T1000 (cell line): Measurements from ENCODE around the gene SOBP.

ENCODE experiments used
- DNase-seq: peaks from one replicate; lab custom pipeline; 2025; ENCODE audit warnings: mixed read lengths; lab: John Stamatoyannopoulos, UW

Gene SOBP

DNA sequence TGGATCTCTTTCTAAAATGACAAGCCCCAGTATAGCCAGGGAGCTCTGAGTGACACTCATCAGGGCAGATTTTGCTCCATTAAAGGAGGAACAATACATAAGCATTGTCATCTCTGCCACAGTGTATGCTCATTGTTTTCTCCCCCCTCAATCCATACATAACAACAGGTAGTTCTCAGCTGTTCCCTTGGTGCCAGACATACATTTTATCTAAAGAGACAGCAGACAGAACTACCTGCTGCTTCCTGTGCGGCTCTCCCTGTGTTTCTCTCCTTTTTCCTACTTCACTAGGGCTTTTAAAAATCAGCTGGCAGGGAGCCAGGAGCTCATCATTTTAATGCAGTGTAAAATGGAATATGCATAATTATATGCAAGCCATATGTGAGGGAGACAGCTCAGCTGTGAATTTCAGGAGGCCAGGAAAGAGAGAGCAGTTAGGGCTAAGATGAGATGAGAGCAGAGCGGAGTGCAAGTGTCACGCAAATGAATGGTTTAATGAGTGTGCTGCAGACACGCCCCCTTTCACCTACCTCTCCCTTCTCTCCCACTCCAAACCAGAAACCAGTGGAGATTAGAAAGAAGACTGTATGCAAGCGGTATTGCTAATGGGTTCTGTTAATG is 96.0 kb downstream of the SOBP start:
- no peak for DNase-seq

DNA sequence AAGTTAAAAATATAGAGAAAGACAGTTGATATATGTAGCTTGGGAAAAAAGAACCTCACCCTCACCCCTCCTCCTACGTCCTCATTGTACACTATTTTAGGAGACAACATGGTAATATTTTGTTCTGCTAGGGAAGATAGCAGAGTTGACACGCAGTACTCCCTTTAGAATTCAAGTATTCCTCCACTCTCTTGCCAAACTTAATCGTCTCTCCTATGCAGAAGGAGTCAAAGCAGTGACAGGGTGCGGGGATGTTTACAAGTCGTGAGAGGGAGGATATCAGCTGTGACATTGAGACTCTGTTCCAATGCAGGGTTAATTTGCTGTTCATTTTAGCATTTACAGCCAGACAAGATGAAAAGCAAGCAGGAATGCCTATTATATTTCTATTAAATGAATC is 97.5 kb downstream of the SOBP start:
- no peak for DNase-seq

DNA sequence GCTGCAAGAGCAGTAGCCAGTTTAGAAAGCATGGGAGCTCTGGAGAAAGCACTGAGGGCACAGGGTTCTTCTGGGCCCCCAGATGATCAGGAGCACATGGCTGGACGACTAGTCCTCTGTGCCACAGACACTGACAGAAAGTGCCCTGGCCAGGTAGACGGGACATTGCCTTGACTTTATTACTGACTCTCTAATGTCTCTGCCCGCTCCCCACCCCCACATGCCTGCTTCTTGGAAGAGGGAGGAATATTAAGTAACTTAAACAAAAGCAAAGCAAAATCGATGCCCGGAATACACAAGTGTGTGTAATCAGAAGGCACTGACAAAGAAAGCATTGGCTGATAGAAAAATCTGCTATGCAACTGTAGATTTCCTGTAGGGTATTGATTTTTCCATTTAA is 99.3 kb downstream of the SOBP start:
- DNase-seq, result no peak

DNA sequence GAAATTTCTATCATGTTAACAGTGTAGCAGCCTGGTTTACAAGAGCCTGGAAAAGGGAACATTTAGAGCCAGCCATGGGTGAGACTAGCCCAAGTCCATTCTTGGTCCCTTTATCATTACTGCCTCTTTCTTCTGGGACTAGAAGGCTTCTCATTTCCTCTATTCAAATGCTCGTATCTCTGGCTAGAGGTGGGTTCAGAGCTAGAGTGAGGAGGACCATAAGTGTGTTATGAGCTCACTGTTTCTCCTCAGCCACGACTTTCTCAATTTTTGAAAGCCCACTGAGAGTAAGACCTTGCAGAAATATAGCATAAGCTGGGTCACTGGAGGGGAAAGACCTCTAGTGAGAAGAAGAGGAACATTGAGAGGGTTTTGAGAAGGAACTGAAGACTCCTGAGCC is 100.0 kb downstream of the SOBP start:
- DNase-seq, result no peak

DNA sequence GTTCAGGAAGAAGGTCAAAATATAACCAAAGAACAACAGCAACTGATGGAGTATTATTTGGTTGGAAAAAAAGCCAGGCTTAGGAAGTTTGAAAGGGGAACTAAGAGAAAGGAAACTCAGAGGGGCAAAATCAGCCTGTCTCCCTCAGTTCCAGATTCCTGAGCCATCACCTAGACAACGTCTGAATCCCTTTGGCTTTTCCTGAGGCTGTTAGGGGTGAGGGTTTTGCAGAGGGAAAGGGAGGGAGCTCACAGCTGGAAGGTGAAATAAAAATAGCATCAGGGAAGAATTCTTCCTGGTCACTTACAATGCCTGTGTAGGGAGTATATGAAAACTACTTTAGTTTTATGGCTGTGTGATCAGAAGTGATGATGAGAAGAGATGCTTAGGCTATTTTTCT is 100.5 kb downstream of the SOBP start:
- DNase-seq, result no peak

DNA sequence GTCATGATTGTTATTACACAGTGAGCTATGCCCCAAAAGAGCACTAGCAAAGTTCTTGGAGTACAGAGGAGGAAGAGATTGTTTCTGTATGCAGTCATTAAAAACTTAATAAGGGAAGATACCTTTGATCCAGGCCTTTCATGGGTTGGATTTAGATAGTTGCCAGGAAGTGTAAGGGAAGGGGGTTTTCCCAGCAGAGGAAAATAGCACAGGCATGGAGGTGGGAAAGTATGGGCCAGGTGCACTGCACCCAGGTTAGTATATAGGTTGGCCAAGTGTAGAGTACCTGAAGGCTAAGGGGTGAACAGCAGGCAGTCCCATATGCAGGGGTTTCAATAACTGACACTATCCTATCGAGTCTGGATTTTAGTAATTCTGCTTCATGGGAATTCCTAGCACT is 101.4 kb downstream of the SOBP start:
- no peak for DNase-seq

DNA sequence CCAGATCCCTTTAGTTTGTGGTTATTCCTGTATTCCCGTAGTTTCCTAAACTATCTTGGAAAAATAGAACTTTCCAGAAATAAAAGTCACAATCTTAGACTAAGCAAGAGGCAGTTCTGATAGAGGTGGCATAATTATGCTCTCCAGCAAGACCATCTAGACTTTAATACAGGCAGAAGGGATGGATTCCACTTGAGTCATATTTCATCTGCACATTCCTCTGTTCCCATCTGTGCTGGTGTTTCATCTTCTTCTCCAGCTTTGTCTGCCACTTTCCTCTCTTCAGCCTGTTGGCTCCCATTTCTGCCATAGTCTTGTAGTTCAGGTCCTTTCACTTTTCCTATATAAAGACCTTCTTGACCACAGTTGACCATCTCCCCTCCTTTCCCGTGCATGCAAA is 102.9 kb downstream of the SOBP start:
- DNase-seq, result no peak

DNA sequence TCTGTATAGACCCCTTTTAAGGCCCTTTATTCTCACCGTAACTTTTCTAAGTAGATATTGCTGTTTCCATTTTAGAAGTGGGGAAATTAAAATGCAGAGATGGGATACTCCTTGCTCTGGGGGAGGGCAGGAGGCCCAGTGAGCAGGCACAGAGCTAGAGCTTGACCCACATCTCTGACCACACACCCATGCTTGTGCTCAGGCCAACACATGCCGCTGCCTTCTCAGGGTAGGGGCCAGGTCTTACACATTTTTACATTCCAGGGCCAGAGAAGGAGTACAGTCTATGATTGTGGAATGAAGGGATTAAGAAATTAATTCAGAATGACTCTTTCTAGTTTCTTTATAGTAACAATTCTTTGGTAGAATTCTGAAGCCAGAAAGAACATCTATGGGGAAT is 104.8 kb downstream of the SOBP start:
- no peak for DNase-seq

DNA sequence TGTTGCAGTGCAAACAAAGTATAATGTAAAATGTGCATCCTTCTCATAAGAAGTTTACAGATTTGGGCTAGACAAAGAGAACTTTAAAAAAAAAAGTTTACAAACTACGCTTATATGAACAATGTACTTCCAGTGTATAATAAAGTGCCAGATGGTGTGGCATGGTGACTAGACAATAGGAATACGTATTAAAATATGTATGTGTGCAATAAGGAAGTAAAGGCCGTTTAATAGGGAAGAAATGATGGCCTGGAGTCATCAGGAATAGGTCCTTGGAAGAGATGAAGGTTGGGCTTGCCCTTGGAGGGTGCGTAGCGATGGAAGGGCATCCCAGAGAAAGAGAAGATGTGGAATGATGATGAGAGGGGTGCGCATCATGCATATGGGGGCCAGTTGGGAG is 108.2 kb downstream of the SOBP start:
- DNase-seq, result no peak

DNA sequence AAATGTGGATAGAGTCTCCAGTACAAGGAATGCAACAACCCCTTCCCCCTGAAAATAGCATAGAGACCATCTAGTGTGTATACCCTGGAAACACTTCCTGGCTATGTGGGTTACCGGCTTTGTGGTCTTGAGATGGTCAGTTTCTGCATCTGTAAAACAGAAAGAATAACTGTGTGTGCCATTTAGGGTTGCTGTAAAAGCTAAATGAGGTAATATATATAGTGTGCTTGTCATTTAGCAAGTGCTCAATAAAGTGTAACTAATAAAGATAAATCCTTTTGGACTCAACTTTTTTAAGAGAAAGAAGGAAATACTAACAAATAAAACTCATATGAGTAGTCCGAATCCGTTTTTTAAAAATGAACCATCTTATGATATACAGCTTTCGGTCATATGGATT is 109.1 kb downstream of the SOBP start:
- no peak for DNase-seq

DNA sequence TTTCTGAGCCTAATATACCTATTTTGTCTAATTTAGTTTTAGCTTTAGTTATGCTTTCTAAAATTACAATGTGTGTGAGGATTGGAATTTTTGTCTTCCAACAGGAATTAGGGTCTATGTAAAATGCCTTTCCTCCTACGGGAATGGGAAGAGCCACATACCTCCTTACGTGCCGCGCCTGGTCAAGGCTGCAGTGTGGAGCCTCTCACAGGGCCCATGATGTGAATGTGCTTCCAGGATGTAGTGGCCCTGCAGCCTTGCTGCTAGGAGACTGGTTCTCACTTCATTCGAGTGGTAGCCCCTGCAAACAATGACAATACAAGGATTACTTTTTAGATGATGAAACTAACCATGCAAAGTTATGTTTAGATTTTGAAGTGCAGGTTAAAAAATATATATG is 110.2 kb downstream of the SOBP start:
- DNase-seq, result no peak

DNA sequence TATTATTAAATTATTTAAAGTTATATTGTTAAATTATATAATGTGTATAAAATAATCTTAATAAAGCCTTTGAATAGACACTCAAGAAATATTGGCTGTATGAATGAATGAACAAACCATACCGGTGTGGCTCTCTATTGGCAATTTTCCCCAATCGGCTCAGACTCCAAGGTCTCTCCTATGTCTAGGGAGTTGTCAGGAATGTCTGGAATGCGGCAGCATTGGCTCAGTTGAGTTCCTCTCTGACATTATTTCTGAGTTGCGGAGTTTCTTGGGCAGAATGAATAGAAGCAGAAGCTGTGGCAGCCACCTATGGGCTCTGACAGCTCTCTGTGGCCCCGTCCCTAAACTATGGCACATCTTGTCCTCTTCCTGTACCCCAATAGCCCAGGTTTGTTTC is 111.0 kb downstream of the SOBP start:
- no peak for DNase-seq

DNA sequence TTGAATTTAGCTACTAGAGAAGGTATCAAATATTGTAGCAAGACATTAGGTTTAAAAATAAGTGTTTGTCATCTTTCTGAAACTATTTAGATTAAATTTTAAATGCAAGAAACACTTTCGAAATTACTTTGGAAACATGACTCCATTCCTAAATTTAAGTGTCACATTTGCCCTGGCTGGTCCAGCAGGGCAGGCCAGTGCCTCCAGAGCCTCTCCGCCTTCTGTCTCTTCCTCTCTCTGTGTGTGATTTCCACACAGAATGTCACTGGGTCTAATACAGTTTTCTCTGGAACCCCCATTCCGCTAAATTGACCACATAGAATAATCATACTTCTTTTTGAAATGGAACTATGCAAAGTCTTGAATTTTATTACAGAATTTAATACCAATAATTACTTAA is 111.5 kb downstream of the SOBP start:
- DNase-seq, result no peak

DNA sequence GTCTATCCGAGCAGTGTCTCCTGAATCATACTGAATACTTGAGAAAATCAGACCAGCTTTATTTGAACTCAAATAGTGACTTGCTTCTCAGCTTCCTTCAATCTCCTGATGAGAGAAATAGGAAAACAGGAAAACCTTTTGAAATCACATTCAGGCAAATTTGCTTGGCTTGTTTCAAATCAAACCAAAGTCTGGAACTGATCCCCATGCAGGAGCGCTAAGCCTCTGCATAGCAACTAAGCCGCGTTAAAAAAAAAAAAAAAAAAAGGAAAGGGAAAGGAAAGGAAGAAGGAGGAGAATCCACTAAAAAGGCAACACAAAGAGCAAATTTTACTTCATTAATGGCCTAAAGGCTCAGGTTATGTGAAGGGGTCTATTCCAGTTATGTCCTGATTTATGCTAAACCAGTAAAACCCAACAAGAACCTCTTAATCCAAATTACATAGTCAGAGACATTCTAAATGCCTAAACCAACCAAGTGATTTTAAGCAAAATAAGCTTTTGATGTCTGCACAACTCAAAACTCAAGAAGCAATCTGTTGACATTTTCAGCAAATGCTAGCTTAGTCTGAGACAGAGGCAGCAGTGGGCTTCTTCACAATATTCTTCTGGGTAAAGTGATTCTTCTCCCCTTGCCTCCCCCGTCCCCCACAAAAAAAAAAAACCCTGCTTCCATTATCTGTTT is 112.5 kb downstream of the SOBP start:
- DNase-seq, result no peak

DNA sequence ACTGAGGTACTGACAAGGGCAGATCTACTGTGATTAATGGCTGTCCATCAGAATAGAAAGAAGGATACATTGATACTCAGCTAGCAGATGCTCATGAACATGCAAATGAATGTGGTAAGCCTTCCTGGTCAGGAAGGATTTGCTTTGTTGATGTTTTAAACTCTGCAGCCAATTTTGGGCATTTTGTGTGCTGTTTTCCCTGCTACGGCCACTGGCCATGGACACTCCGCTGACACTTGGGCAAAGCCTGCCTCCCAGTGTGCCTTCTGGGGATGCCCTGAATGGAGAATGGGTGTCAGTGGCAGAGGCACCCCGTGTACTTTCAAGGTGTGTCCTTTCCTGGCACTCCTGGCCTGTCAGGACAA is 113.1 kb downstream of the SOBP start:
- no peak for DNase-seq

DNA sequence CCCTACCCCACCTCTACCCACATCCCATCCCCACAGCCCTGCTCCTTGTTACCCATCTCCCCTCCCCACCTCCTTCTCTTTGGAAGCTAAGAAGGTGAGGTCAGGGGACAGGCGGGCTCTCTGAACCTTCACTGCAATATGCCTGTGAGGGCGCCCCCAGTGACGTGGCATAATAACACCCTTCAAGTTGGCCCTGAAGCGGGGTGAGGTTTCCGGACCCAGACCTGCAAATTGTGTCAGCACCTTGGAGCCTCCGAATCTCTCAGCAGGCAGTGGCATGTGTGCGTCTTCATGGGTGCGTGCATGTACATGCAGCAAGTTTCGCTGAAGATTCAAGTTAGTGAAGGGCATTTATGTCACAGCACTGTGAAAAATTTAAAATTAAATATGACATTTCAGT is 114.6 kb downstream of the SOBP start:
- no peak for DNase-seq

DNA sequence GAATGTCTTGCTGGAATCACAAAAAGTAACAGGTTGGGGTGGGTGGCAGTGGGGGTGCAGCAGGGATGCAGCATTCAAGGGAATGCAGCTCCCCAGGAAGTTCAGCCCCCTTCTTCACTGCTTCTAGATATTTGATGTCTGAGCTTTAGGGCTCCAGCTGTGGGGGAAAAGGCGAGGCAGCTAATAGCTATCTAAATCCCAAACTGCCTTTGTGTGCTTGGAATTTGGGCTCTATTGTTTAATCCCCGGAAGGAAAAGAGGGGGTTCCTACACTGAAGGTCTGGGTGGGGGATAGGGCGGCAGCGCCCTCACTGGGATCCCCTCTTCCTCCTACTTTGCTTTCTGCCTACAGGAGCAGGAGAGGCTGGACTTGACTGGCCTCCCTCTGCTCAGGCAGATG is 116.5 kb downstream of the SOBP start:
- no peak for DNase-seq

DNA sequence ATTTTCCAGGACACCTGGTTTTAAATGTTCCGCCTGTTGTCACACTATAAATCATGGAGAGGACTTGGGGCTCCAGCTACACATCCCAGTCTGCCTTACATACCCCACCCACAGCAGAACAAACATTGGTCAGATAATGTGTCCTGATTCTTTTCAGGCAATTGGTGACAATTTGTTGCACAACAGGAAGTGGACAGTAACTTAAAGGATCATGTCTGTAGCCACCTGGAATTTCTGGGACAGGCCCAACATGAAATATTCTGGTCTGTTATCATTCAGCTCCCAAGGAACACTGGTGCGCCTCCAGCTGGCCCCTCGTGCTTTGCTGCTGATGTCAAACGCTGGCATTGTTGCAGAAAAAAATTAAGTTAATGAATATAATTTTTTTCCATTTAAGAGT is 117.2 kb downstream of the SOBP start:
- DNase-seq, result no peak

DNA sequence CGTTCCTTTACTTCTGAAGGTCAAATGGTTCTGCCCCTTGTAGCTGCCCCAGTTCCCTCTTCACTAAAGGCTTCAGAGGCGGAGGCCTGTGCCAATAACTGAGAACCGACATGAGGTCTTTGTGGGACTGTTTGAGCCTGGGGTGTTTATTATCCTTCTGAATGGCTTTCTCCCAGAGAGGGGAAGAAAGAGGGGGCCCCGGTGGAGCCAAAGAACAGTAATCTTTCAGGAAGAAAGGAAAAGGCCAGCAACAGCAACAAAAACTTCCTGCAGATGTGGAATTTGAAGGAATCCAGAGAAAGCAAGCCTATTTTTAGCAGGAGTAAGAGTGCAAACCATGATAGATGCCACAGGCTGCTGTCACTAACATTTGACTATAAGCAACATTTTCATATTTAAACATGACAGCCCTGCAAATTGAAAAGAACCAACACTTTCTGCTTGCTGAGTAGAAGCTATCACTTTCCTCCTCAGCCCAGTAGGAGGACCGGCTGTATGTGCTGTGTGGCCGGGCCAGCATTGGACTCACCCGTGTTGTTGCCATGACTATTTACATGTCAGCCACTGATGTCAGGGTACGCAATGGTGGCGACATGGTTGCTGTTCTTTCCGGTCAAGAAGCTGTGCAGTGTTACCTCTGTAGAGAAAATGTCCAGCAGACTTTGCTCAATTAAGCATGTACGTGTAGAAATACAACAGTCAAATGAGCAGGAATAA is 121.3 kb downstream of the SOBP start:
- no peak for DNase-seq

DNA sequence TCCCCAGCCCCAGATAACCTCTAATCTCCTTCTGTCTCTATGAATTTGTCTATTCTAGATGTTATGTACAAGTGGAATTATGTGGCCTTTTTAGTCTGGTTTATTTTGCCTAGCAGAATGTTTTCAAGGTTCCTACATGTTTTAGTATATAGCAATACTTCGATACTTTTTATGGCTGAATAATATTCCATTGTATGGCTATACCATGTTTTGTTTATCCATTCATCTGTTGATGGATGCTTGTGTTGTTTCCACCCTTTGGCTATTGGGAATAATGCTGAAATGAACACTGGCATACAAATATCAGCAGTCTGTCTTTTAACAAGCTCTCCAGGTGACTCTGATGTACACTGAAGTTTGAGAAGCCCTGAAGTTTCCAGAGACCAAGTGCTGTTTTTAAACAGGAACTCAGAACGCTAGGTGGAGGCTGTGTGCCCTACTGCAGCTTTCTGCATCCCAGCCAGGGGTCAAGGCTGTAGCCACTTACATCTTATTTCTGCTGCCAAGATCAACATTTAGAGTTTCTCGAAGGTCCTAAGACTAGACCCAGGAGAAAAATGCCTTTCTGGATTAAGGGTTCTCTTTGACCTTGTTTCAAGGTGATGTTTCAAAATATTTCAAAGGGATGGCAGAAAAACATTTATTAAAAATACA is 123.0 kb downstream of the SOBP start:
- DNase-seq, result no peak

DNA sequence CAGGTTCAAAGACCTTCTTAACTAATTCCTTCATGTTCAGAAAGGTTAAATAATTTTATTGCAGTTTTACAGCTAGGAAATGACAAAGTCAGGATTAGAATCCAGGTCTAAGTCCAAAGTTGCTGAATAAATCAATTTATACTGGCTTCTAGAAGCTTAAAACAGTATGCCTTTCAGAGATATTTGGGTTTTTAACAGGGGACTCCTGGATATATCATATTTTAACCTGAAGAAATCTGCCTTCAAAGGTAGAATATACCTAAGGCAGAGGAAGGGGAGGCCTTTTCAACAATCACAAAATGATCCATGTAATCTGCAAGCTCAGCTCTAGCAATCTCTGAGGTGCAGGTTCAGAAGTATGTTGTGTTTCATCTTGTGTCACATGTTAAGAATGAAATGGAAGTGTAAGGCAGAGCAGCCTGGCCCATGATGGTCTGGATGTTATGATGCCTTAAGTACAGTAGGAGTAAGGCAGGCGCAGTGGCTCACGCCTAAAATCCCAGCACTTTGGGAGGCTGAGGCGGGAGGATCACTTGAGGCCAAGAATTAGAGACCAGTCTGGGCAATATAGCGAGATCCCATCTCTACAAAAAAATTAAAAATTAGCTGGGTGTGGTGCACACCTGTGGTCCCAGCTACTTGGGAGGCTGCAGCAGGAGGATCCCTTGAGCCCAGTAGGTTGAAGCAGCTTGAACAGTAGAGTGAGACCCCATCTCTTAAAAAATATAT is 123.9 kb downstream of the SOBP start:
- DNase-seq, result no peak

DNA sequence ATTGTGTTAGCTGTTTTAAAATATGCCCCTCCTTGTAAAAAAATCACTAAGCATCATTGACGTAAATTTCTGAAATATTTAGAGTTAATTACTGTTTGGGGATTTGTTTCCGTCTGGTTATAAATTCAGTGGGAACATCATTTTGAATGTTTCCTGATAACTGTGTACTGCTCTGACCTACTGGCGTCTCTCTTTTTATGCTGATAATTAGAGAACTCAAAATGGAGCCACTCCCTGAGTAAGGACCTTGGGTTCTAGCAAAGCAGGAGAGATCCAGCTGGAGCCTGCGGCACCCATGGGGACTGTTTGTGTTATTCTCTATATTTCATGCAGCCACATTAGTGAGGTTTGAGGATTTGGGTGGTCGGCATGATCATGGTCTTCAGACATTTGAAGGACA is 124.9 kb downstream of the SOBP start:
- DNase-seq, result no peak

DNA sequence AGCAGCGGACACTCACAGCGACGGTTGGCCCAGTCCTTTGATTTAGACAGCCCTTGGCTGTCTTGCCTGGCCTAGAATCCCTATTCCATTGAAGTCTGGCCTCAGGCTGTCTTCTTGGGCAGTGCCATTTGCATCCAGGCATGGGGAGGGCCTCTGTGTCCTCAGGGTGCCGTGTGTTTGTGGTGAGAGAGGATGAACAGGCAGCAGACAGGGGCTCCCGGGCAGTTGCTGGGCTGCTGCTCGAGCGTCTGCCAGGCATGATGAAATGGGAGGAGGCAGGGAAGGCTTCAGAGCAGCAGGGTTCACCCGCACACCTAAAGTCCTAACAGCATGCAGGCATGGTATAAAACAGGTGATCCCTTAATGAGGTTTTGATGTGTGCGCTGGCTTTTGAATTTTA is 126.9 kb downstream of the SOBP start:
- DNase-seq, result no peak
